HTERT RPE-1 (cell line): ENCODE results near the gene ABAT.

Experiments used
- in situ Hi-C: fragments of 300-500 bp; cut with MboI; formaldehyde crosslinking; loops from 4 replicates; pipeline ENCODE4 v1.14.3; 2020; ENCODE audit warnings: low sequenced_read_pairs

Gene ABAT

GRCh38 chr16:8714807-8715206 lies 40.4 kb downstream of the ABAT start:
- in situ Hi-C loops: no loop called here

GRCh38 chr16:8716052-8716451 lies 41.6 kb downstream of the ABAT start:
- in situ Hi-C loops: no loop called here

GRCh38 chr16:8716592-8716991 lies 42.2 kb downstream of the ABAT start:
- in situ Hi-C loops: no loop called here

GRCh38 chr16:8717469-8717868 lies 43.1 kb downstream of the ABAT start:
- in situ Hi-C loops: no loop called here

GRCh38 chr16:8717892-8718415 lies 43.5 kb downstream of the ABAT start:
- in situ Hi-C loops: no loop called here

- in situ Hi-C loops: no loop called here
Measured at GRCh38 chr16:8718851-8719680, 44.6 kb downstream of the ABAT start.

- in situ Hi-C loops: no loop called here
Measured at GRCh38 chr16:8720080-8720966, 45.9 kb downstream of the ABAT start.

GRCh38 chr16:8720967-8721308 lies 46.5 kb downstream of the ABAT start:
- in situ Hi-C loops: no loop called here

- in situ Hi-C loops: no loop called here
Measured at GRCh38 chr16:8721336-8722024, 47.1 kb downstream of the ABAT start.

GRCh38 chr16:8722025-8722348 lies 47.6 kb downstream of the ABAT start:
- in situ Hi-C loops: no loop called here

GRCh38 chr16:8725513-8726178 lies 51.2 kb downstream of the ABAT start:
- in situ Hi-C loops: no loop called here

GRCh38 chr16:8727131-8727806 lies 52.9 kb downstream of the ABAT start:
- in situ Hi-C loops: no loop called here

- in situ Hi-C loops: no loop called here
Measured at GRCh38 chr16:8727857-8728618, 53.6 kb downstream of the ABAT start.

GRCh38 chr16:8729779-8730334 lies 55.4 kb downstream of the ABAT start:
- in situ Hi-C loops: no loop called here

- in situ Hi-C loops: no loop called here
Measured at GRCh38 chr16:8730335-8730915, 56.0 kb downstream of the ABAT start.

- in situ Hi-C loops: no loop called here
Measured at GRCh38 chr16:8733849-8734540, 59.6 kb downstream of the ABAT start.

GRCh38 chr16:8735574-8735973 lies 61.2 kb downstream of the ABAT start:
- in situ Hi-C loops: no loop called here

GRCh38 chr16:8736123-8736668 lies 61.8 kb downstream of the ABAT start:
- in situ Hi-C loops: no loop called here
